Measurements from ENCODE around the gene CEACAM21. TPM values are rescaled to one million over a fixed set of nuclear protein-coding genes. Genes with fewer than 3 reads are reported as not detected.

The CEACAM21 gene
- polyA plus RNA-seq, 3 donors = 2.1 to 6.4 (median 4.1) TPM

DNA sequence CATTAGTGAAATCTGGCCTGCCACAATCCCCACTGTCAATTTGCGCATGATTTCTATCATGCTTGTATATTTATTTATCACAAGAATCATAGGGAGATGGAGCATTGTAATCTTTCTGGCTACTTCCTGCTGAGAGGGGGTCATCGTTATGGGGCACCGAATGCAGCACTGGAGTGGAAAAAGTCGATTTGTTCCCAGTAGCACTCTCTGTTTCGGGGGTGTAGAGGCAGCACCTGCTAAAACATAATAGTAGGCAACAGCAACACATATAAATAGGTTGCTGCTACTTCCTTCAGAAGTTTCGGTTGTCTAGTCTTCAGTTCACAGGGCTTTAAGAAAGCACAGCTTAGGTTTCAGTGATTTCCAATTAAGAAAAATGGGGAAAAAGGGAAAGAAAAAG lies 23.4 kb upstream of the CEACAM21 start:
- Histone ChIP-seq H3K4me3 (replicated peaks in 1 of 3; ENCODE audit: low read depth in 2 of 3, low read length in 3 of 3) (peak overlapping the region in 1 of 3 experiments; percentile 18), H2AFZ (ENCODE audit: insufficient read depth, low read depth, low read length, poor library complexity, severe bottlenecking) (peak overlapping the region; percentile 78), H3K9ac (ENCODE audit: insufficient read depth, low read length, poor library complexity, severe bottlenecking) (no peak overlapping the region), H3K79me2 (ENCODE audit: insufficient read depth, low read length) (peaks cover 31% of the 10 kb centered on the region), H3K4me1 (ENCODE audit: control insufficient read depth in 1 of 2, insufficient read depth in 2 of 2, low read length in 2 of 2) (peaks cover 61 to 81% of the 10 kb centered on the region in 2 donors), H4K20me1 (ENCODE audit: insufficient read depth, low read length) (no peaks in the 10 kb centered on the region), H3K36me3 (replicated peaks in 1 of 2; ENCODE audit: control insufficient read depth in 1 of 2, insufficient read depth in 2 of 2, low read length in 2 of 2) (no peaks in the 10 kb centered on the region), H3K27ac (ENCODE audit: low read depth in 1 of 2, low read length in 2 of 2) (peak overlapping the region in 1 of 2 donors; percentile 45), H3K27me3 (ENCODE audit: control insufficient read depth in 2 of 2, insufficient read depth in 2 of 2, low read length in 2 of 2) (no peaks in the 10 kb centered on the region), H3K4me2 (replicated peaks; ENCODE audit: extremely low read depth, low read length, poor library complexity, severe bottlenecking) (peak overlapping the region; percentile 31), H3K9me3 (replicated peaks in 1 of 2; ENCODE audit: control insufficient read depth in 1 of 2, insufficient read depth in 1 of 2, low read length in 2 of 2) (no peaks in the 10 kb centered on the region)
- DNase-seq = no peak
- intact Hi-C loops (cut with micrococcal nuclease) = no loop called here
- H3K9me3 Mint-ChIP-seq = peaks cover 0 to 3% (median 0%) of the 10 kb centered on the region in 7 donors
- no CpG with 5 or more reads among the region's 6 CpGs for WGBS (ENCODE audit: insufficient coverage)
- peaks cover 6% of the 10 kb centered on the region in 2 donors for H3K36me3 Mint-ChIP-seq
- peaks cover 71% of the 10 kb centered on the region for H3K4me1 Mint-ChIP-seq
- H3K27me3 Mint-ChIP-seq (ENCODE audit: low read depth in 3 of 3) = peaks cover 0 to 2% (median 0%) of the 10 kb centered on the region in 3 donors
- peak overlapping the region in 5 of 7 donors; percentile 30 to 93 (median 64) for H3K27ac Mint-ChIP-seq
- peak overlapping the region in 1 of 2 donors; percentile 48 for H3K4me3 Mint-ChIP-seq
- TF ChIP-seq, protein P1, sequence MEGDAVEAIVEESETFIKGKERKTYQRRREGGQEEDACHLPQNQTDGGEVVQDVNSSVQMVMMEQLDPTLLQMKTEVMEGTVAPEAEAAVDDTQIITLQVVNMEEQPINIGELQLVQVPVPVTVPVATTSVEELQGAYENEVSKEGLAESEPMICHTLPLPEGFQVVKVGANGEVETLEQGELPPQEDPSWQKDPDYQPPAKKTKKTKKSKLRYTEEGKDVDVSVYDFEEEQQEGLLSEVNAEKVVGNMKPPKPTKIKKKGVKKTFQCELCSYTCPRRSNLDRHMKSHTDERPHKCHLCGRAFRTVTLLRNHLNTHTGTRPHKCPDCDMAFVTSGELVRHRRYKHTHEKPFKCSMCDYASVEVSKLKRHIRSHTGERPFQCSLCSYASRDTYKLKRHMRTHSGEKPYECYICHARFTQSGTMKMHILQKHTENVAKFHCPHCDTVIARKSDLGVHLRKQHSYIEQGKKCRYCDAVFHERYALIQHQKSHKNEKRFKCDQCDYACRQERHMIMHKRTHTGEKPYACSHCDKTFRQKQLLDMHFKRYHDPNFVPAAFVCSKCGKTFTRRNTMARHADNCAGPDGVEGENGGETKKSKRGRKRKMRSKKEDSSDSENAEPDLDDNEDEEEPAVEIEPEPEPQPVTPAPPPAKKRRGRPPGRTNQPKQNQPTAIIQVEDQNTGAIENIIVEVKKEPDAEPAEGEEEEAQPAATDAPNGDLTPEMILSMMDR (IDR thresholded peaks at IDR 0.05) = no peak

DNA sequence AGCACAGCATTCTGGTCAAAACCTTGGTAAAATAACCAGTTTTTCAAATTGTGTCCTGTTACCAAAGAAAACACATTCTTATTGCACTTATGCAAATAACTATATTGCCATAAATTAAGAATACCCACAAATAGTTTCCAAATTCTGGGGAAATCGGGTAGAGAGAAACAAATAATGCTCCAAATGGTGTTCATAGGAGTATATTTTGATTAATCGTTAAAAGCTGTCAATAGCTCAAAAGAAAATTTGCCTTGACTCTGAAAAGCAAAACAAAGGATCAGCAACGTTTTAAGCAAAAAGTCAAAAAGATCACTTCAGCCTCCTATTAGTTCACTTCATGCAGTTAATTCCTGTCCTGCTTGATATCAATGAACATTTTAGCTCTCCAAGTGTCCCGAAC lies 22.2 kb upstream of the CEACAM21 start:
- Histone ChIP-seq H3K79me2 (ENCODE audit: insufficient read depth, low read length) (peaks cover 31% of the 10 kb centered on the region), H4K20me1 (ENCODE audit: insufficient read depth, low read length) (no peaks in the 10 kb centered on the region), H3K36me3 (replicated peaks in 1 of 2; ENCODE audit: control insufficient read depth in 1 of 2, insufficient read depth in 2 of 2, low read length in 2 of 2) (no peaks in the 10 kb centered on the region), H3K9ac (ENCODE audit: insufficient read depth, low read length, poor library complexity, severe bottlenecking) (no peak overlapping the region), H3K27me3 (ENCODE audit: control insufficient read depth in 2 of 2, insufficient read depth in 2 of 2, low read length in 2 of 2) (no peaks in the 10 kb centered on the region), H3K4me3 (replicated peaks in 1 of 3; ENCODE audit: low read depth in 2 of 3, low read length in 3 of 3) (no peak overlapping the region), H3K27ac (ENCODE audit: low read depth in 1 of 2, low read length in 2 of 2) (no peak overlapping the region), H2AFZ (ENCODE audit: insufficient read depth, low read depth, low read length, poor library complexity, severe bottlenecking) (no peak overlapping the region), H3K4me2 (replicated peaks; ENCODE audit: extremely low read depth, low read length, poor library complexity, severe bottlenecking) (no peak overlapping the region), H3K9me3 (replicated peaks in 1 of 2; ENCODE audit: control insufficient read depth in 1 of 2, insufficient read depth in 1 of 2, low read length in 2 of 2) (no peaks in the 10 kb centered on the region), H3K4me1 (ENCODE audit: control insufficient read depth in 1 of 2, insufficient read depth in 2 of 2, low read length in 2 of 2) (peaks cover 51 to 68% of the 10 kb centered on the region in 2 donors)
- H3K4me3 Mint-ChIP-seq = no peak overlapping the region
- TF ChIP-seq, protein P1 (IDR thresholded peaks at IDR 0.05) = no peak
- WGBS (ENCODE audit: insufficient coverage) = 81% methylated on average over 2 of the region's 4 CpGs
- no peak for DNase-seq
- peaks cover 0 to 2% (median 0%) of the 10 kb centered on the region in 3 donors for H3K27me3 Mint-ChIP-seq (ENCODE audit: low read depth in 3 of 3)
- H3K9me3 Mint-ChIP-seq = peaks cover 0 to 3% (median 0%) of the 10 kb centered on the region in 7 donors
- peaks cover 64% of the 10 kb centered on the region for H3K4me1 Mint-ChIP-seq
- H3K36me3 Mint-ChIP-seq = peaks cover 6% of the 10 kb centered on the region in 2 donors
- H3K27ac Mint-ChIP-seq = no peak overlapping the region
- intact Hi-C loops (cut with micrococcal nuclease) = no loop called here
